Measurements from ENCODE around the gene ATN1. TPM values are rescaled to one million over a fixed set of nuclear protein-coding genes. Genes with fewer than 3 reads are reported as not detected.

The ATN1 gene
- total and polyA plus RNA-seq, 2 donors from 2014 or later: 34.2 to 119 TPM

GRCh38 chr12:6955108-6956020 lies 27.6 kb downstream of the ATN1 start:
- no peak for TF ChIP-seq CTCF (IDR thresholded peaks at IDR 0.05; ENCODE audit: borderline replicate concordance, extremely low read depth, insufficient read depth)
- Histone ChIP-seq H3K4me1 (ENCODE audit: control insufficient read depth in 2 of 3, insufficient read depth in 2 of 3, low read depth in 1 of 3, low read length in 3 of 3) (peaks cover 0 to 11% (median 0%) of the 10 kb centered on the region in 3 donors), H3K9me3 (ENCODE audit: control insufficient read depth in 2 of 3, insufficient read depth in 1 of 3, low read length in 3 of 3) (no peaks in the 10 kb centered on the region), H3K27ac (ENCODE audit: low read depth in 2 of 2, low read length in 2 of 2) (no peak overlapping the region), H3K4me3 (ENCODE audit: low read length in 3 of 3) (no peak overlapping the region), H3K36me3 (ENCODE audit: control insufficient read depth in 2 of 3, insufficient read depth in 3 of 3, low read length in 3 of 3) (peaks cover 0 to 5% (median 0%) of the 10 kb centered on the region in 3 donors), H3K27me3 (ENCODE audit: control insufficient read depth, insufficient read depth, low read length) (no peaks in the 10 kb centered on the region), H3K9ac (ENCODE audit: low read length in 3 of 3) (no peak overlapping the region)
- intact Hi-C loops (cut with DNase I): no loop called here
- DNase-seq (peak in 1 of 5 donors; percentile 36), FAIRE-seq (no peak)

GRCh38 chr12:6956021-6956727 lies 28.4 kb downstream of the ATN1 start:
- Histone ChIP-seq H3K27ac (ENCODE audit: low read depth in 2 of 2, low read length in 2 of 2) (no peak overlapping the region), H3K4me1 (ENCODE audit: control insufficient read depth in 2 of 3, insufficient read depth in 2 of 3, low read depth in 1 of 3, low read length in 3 of 3) (peaks cover 0 to 16% (median 0%) of the 10 kb centered on the region in 3 donors)
- no peak for FAIRE-seq

GRCh38 chr12:6957151-6957701 lies 29.5 kb downstream of the ATN1 start:
- H3K27ac ChIP-seq (ENCODE audit: low read depth in 2 of 2, low read length in 2 of 2): no peak overlapping the region
- H3K4me1 ChIP-seq (ENCODE audit: control insufficient read depth in 2 of 3, insufficient read depth in 2 of 3, low read depth in 1 of 3, low read length in 3 of 3): peaks cover 0 to 23% (median 7%) of the 10 kb centered on the region in 3 donors
- no peaks in the 10 kb centered on the region for H3K27me3 ChIP-seq (ENCODE audit: control insufficient read depth, insufficient read depth, low read length)
- no peak overlapping the region for H3K9ac ChIP-seq (ENCODE audit: low read length in 3 of 3)
- TF ChIP-seq CTCF (IDR thresholded peaks at IDR 0.05; ENCODE audit: borderline replicate concordance, extremely low read depth, insufficient read depth): no peak
- H3K36me3 ChIP-seq (ENCODE audit: control insufficient read depth in 2 of 3, insufficient read depth in 3 of 3, low read length in 3 of 3): peaks cover 0 to 5% (median 0%) of the 10 kb centered on the region in 3 donors
- H3K4me3 ChIP-seq (ENCODE audit: low read length in 3 of 3): no peak overlapping the region
- DNase-seq (no peak), FAIRE-seq (no peak)
- no peaks in the 10 kb centered on the region for H3K9me3 ChIP-seq (ENCODE audit: control insufficient read depth in 2 of 3, insufficient read depth in 1 of 3, low read length in 3 of 3)
- intact Hi-C loops (cut with DNase I): no loop called here

More at GRCh38 chr12:6956021-6956727, 28.4 kb downstream of the ATN1 start:
- intact Hi-C loops (cut with DNase I): no loop called here
- peaks cover 0 to 5% (median 0%) of the 10 kb centered on the region in 3 donors for H3K36me3 ChIP-seq (ENCODE audit: control insufficient read depth in 2 of 3, insufficient read depth in 3 of 3, low read length in 3 of 3)
- TF ChIP-seq CTCF (IDR thresholded peaks at IDR 0.05; ENCODE audit: borderline replicate concordance, extremely low read depth, insufficient read depth): no peak
- no peak overlapping the region for H3K4me3 ChIP-seq (ENCODE audit: low read length in 3 of 3)
- H3K9ac ChIP-seq (ENCODE audit: low read length in 3 of 3): no peak overlapping the region
- no peaks in the 10 kb centered on the region for H3K9me3 ChIP-seq (ENCODE audit: control insufficient read depth in 2 of 3, insufficient read depth in 1 of 3, low read length in 3 of 3)
- H3K27me3 ChIP-seq (ENCODE audit: control insufficient read depth, insufficient read depth, low read length): no peaks in the 10 kb centered on the region
- no peak for DNase-seq

Data from kidney (tissue), 14 donors.